Fibroblast of lung (primary cell): ENCODE results near the gene PRKCA.

Experiments
- EZH2 ChIP-seq: IDR thresholded peaks from 2 replicates; pipeline ENCODE4 v1.5.1; 2012; ENCODE audit warnings: low read length, control low read depth, mild to moderate bottlenecking; ENCODE audit errors: missing control alignments
- TF ChIP-seq, protein P1 (sequence below), 2 donors: IDR thresholded peaks in 1 of 2; conservative IDR thresholded peaks in 1 of 2; 1 replicate in 1 of 2; 2 replicates in 1 of 2; pipeline ENCODE4 v1.5.1; 2011 to 2012; ENCODE audit warnings: low read length in 2 of 2, control low read depth in 1 of 2, inconsistent platforms in 1 of 2, low read depth in 1 of 2, mild to moderate bottlenecking in 1 of 2

DNA sequence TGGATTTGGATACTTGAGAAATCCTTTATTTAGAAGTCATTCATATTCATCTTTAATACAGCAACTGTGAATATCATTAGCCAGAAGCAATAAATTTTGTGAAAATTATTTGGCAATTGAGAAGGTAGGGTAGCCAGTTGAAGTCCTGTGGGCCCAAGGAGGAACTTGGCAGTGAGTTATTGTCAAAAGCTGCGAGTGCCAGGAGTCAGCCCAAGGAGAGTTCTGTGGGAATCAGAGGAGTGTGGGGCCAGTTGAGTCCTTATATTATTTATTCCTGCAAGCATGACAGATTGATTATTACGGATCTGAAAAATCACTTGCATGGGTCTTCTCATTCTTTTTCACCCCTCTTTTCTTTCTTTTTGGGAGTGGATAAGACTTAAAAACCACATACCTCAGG lies 38.3 kb downstream of the PRKCA start:
- TF ChIP-seq, protein P1, sequence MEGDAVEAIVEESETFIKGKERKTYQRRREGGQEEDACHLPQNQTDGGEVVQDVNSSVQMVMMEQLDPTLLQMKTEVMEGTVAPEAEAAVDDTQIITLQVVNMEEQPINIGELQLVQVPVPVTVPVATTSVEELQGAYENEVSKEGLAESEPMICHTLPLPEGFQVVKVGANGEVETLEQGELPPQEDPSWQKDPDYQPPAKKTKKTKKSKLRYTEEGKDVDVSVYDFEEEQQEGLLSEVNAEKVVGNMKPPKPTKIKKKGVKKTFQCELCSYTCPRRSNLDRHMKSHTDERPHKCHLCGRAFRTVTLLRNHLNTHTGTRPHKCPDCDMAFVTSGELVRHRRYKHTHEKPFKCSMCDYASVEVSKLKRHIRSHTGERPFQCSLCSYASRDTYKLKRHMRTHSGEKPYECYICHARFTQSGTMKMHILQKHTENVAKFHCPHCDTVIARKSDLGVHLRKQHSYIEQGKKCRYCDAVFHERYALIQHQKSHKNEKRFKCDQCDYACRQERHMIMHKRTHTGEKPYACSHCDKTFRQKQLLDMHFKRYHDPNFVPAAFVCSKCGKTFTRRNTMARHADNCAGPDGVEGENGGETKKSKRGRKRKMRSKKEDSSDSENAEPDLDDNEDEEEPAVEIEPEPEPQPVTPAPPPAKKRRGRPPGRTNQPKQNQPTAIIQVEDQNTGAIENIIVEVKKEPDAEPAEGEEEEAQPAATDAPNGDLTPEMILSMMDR (conservative IDR thresholded peaks at IDR 0.05 in 1 of 2, IDR thresholded peaks at IDR 0.05 in 1 of 2; ENCODE audit: low read depth in 1 of 2, low read length in 2 of 2) = no peak
- TF ChIP-seq EZH2 = no peak
